ENCODE results near the gene SNTG2.

Gene SNTG2

DNA sequence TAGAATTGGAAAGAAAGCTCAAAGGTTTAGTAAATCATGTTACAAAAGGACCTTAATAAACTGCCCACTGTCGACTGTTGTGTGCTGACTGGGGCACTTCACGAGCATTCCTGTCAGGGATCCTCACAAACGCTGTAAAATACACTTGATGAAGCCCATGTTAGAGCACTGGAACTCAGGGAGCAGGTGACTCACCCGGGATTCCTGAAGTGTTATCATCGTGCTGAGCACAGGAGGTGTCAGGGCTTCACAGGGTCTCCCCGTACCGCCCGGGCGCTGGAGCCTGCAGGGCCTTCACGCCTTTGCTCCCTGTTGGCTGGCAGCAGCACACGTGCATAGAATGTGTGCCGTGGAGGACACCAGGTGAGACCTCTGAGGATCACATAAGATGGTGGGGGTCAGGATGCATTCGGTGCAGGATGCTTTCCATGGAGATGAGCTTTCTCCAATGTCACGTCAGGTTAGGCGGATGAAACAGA, 187.3 kb downstream of the SNTG2 start:
- no peak for DNase-seq

DNA sequence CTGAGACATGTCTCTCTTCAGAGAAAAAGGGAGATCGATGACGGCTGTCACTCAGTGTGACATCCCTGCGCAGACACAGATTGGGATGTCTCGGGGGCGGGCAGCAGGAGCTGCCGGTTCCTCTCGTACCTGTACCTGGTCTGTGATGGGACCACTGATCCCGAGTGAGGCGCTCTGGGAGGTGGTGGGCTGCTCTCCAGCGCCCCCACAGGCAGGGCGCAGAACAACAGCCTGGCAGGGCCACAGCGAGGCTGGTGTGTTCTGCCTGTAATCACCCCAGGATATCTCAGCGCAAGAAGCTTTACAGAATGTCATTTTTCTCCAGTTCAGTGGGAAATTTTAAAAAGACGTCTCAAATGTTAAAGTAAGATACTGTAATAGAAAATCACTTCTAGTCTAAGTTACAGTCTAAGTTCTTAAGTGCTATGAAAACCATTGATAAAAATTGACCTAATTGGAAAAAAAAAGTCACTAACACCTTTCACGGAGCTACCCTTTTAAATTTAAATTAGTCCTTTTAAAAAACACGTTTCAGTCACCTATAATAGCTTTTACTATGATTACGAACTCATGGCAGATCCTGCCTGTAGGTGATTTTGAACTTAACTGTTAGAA, 189.8 kb downstream of the SNTG2 start:
- no peak for DNase-seq

DNA sequence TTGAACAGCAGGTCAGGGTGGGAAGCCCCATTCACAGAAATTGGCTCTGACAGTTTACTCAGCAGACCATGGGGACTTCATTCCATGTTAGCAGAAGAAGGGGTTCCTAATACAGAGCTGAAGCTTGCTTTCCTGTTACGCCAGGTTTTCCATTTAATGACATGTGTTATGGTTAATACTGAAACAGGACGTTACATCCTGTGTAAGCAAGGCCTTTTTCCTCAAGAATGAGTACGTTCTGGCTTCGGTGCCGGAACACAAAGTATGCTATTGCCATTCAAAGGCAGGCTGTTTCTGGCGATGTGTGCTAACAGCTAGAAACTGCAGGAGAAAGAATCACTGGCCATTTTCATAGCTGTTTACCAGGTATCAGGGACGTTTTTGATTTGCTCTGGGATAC, 190.4 kb downstream of the SNTG2 start:
- DNase-seq = no peak

DNA sequence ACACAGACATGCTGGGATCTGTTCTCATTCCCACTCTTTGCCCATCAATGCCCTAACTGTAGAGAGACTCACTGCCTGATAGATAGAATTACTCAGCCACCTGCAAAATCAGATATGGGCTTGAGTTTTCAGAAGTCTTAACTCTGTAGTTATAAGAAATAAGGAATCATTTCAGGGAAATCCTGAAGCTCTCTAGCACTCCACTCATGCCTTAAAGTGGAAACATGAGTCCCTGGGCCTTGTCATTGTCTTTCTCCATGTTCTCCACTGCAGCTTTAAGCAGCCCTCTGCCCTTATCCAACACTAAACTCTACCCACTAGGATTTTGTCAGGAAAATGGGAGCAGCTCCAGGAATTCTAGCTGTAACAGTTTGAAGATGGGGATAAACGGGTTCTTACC, 192.5 kb downstream of the SNTG2 start:
- DNase-seq = no peak

DNA sequence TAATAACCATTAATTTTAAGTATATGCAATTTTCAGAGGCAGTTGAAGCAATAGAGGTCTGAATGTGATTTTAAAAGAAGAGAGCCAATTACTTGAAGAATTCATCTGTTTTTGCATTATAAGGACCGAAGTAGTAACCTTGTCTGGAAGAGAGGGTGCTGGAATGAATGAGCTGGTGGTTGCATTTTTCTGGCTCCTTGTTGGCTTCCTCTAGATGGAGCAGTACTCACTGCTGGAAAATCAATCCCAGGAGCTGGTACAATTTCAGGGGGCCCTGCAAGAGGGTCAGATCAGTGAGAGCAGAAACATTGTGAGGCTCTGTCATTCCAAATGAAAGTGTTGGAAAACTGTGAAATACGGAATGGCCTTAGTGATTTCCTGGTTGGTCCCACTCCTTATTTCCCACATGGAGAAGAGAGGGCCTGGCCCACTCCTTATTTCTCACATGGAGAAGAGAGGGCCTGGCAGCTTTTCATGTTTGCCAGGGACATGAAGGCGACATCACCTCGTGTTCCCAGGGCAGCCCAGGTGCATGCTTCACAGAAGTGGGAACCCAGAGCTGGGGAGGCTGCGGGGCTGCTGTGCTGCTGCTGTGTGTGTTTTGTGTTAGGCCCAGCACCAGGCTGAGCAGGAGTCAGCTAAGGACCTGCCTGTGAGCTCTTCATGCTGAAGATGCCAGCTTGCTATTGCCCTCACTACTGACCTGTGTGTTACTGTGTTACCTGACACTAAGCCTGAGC, 197.4 kb downstream of the SNTG2 start:
- no peak for DNase-seq

DNA sequence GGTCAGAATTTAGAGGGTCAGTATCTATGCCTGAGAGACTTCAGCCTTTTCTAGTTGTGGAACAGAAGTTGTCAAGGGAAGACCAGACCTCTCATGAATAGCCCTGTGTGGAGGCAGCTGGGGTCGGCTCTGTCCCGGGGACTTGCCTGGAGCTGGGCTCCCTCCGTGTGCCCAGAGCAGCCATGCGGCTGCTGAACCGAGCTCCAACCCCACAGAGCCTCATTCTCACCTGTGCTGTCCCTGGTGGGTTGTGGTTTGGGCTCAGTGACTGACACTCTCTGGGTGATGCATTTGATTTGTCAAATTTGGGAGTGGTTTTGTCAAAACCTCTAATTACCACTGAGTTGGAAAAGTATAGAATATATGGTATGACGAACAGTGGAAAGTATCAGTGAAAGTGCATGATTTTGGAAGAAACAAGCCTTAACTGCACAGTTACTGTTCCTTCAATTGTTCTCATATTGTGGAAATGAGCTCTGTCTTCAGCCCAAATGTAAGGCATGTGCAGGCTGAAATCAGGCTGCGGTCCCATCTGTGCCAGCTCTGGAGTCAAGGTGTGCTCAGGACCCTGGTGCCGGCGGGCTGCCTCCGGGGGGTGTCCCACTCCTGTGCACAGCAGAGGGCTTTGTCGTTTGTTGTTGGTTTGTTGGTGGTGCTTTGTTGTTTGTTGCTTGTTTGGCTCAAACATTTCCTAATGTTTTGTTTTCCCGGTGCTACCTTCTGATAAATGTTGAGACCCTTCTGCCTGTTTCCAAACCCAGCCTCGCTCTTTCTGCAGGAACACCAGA, 200.3 kb downstream of the SNTG2 start:
- DNase-seq = no peak

DNA sequence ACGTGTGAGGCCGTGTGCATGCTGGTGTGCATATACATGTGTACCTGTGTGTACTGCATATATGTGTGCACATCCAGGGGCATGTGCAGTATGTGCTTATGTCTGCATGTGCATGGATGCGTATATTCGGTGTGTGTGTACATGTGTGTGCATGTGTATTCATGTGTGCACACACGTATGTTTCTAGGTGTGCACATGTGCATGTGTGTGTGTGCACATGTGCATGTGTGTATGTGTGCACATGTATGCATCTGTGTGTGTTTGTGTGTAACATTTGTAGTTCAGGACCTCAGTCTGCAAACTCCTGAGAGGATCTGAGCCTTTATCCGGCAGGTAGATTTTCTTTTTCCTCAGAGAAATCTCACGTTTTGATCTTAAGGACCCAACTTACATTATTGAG, 201.7 kb downstream of the SNTG2 start:
- DNase-seq = no peak

DNA sequence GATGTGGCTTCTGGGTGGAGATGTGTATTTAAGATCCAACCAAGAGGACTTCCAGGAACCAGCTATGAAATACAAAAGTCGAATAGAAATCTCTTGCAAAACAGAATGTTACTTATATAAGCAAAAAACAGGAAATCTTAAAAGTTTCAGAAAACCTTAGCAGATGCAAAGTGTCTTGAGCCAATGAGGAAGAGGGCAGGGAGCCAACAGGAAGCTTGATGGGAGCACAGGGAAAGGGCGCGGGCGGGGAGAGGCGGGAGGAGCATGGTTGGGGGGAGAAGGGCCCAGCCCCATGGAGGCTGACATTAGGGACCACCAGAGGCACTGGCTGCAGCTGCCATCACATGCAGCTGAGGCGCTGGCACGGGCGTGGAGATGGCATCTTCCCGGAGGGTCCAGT, 203.3 kb downstream of the SNTG2 start:
- no peak for DNase-seq

DNA sequence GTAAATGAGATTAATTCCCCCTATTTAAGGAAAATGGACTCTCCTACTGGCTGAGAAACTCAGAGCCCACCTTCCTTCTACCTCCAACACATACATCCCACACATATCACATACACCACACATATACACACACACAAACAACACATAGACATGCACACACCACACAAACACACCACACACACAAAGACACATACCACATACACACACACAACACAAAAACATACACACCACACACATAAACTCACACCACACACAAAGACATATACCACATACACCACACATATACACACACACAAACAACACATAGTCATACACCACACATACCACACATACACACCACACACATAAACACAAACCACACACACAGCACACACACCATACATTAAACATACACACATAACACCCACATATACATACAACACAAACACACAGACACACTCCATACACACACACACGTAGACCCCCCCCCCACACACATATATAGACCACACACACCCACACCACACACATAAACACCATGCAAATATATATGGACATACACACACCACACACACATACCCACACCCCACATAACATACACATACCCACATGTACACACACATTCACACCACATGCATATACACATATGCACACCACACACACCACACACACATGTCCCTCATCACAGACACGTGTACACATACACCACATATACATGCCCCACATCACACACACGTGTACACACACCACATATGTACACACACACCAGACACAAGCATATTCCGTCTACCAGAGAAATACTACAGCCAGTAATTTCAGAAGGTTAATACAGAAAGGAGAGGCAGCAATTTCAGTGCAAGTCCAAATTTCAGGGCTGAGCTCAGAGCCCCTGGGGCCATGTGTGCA, 204.3 kb downstream of the SNTG2 start:
- no peak for DNase-seq

DNA sequence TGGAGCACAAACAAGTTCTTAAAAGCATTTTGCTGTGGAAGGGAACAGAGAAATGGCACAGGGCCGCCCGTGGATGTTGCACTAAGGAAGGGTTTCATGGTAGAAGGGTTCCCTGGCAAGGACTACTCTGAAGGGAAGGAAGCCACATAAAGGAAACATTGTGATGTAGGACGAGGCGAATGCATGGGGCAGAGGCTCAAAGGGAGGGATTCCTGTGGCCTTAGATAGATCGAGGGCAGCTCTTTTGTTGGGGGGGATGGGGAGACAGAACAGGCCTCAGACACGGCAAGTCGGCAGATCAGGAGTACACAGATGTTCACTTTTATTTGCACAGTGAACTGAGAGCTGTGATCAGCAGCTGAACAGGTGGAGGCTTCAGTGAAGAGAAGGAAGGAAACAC, 205.4 kb downstream of the SNTG2 start:
- DNase-seq = no peak

DNA sequence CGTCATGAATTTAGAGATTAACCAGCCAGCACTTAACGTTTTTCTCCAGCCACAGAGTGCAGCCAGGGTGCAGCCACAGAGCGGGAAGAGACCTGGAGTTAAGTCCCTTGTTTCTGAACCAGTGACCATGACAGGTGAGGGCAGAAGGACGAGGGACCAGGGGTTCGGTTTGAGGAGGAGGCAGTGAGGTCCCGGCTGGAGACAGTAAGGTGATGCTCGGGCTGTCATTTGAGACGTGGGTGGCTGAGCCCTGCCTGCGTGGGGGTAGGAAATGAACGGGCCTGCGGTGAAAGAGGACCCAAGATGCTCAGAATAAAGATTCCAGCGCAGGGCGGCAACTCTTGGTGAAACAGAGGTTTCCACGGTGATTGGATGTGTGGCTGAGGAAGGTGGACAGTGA, 205.9 kb downstream of the SNTG2 start:
- no peak for DNase-seq

DNA sequence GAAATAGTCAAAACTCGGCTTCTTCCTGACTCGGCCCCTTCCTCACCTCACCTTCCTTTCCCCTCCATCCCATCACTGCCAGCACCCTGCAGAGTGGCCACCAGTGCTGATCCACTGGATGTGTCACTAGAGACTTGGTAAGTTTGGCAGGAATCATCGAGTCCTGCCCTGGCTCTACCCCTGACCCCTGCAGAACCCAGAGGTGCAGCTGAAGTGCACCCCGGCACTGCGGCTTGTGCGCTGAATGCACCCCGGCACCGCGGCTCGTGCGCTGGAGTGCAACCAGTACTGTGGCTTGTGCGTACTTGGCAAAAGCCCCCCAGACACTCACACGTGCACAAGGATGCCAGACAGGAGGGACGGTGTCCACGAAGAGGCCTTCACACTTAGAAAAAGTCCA, 206.5 kb downstream of the SNTG2 start:
- DNase-seq = no peak

DNA sequence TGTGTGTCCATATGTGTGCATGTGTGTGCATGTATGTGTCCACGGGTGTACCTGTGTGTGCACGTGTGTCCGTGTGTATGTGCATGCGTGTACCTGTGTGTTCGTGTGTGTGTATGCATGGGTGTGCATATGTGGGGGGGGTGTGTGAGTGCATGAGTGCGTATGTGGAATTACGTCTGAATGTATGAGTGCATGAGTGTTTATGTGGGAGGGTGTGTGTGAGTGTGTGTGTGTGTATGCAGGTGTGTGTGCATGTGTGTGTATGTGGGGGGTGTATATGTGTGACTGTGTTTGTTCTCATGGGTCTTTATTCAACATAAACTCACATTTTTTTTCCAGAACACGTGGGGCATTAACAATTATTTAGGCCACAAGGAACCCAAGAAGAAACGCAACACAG, 208.4 kb downstream of the SNTG2 start:
- DNase-seq = no peak

DNA sequence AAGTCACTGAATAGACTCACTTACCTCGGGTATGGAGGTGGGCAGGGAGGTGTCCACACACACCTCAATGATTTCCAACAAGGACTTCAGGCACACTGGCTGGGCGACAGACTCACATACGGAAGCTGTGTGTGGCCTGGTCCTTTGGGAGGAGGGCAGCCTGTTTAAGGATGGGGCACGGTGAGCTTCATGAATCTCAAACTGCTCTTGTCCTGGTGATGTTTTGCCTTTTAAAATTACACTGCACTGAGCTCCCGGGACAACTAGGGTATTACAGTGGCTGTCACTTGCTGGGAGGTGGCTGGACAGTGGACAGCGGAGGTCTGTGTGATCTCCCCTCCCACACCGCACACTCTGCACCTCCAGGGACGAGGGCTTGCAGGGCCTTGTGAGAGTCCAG, 211.6 kb downstream of the SNTG2 start:
- no peak for DNase-seq

DNA sequence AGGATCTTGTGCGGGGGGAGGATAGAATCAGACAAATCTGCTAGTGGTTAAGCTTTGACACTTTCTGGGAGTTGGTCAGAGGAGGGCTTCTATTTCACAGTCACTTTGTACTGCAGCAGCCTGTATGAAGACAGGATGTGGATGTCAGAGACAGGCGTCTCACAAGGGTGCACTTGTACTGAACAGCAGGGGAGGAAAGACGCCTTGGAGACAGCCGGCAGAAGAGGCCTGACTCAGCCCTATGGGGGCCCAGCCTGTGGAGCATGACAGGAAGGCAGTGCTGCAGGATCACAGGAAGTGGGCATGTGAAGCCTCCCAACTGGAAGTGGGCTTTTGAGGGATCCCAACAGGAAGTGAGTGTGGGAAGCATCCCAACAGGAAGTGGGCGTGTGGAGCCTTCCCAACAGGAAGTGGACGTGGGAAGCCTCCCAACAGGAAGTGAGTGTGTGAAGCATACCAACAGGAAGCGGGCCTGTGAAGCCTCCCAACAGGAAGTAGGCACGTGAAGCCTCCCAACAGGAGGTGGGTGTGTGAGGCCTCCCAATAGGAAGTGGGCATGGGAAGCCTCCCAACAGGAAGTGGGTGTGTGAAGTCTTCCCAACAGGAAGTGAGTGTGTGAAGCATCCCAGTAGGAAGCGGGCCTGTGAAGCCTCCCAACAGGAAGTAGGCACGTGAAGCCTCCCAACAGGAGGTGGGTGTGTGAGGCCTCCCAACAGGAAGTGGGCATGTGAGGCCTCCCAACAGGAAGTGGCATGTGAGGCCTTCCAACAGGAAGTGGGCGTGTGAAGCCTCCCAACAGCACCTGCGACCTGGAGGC, 212.3 kb downstream of the SNTG2 start:
- no peak for DNase-seq

DNA sequence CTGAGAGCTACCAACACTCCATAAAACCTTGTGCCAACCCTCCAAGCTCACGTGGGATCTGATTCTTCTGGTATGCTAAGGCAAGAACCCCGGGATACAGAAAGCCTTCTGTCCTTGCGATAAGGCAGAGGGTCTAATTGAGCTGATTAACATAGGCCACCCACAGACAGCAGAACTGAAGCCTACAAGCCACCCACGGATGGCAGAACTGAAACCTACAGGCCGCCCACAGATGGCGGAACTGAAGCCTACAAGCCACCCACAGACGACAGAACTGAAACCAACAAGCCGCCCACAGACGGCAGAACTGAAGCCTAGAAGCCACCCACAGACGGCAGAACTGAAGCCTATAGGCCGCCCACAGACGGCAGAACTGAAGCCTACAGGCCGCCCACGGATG, 216.3 kb downstream of the SNTG2 start:
- DNase-seq = no peak

DNA sequence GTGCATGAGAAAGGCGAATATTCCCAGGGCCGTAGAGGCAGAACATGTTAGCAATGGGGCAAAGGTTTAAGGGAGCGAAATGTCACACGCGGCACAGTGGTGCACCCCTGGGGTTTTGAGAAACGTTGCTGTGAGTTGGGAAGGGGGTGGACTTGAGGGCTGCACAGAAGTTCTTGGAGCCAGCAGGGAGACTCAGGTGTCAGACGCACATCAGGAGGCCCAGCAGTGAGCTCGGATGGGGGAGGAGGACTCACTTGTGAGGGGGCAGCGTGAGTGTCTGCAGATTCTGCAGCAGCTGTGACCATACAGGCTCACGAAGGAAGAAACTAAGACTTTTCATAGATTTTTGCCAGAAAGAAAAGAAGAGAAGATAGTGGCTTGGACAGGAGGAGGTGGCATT, 218.2 kb downstream of the SNTG2 start:
- no peak for DNase-seq

DNA sequence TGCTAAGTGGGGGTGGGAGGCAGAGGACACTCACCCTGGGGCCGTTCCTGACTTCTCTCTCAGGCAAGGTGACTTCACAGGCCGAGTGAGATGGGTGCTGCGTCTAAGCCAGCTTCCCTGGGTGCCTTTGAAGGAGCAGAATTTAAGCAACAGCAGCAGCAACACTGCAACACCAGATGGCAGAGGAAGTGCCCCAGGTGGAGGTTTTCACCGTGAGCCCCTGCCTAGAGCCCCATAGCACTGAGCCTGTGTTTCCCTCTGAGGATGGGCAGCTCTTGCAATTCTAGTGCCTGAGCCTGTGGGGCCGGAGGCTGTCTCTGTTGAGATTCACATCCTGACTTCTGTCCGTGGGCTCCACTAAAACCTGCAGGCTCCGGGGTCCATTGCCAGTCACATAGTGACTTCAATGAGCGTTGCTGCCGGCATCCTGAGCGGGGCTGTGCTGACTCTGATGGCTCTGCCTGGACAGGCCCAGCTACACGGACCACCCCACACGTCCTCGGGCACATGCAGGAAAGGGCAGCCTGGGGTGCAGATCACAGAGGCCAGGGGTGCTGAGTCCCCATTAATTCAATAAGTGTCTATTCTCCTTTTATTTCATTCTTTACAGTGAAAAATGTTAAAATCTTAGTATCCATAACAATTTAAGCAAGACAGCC, 218.8 kb downstream of the SNTG2 start:
- DNase-seq = no peak

DNA sequence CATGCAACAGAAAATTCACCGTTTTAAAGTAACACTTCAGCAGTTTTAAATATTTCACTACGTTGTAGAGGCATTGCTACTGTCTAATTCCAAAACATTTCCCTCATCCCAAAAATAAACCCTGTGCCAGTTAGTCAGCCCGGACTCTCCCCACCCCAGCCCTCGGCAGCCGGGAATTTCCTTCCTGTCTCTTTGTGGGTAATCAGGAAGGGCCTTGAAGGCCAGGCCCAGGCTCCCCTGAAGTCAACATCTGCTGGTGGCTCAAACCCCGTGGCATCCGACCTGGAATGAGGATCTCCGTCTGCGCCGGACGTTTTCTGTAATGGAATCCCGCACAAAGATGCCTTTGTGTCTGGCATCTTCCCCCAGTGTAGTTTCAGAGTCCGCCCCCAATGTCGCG, 219.6 kb downstream of the SNTG2 start:
- no peak for DNase-seq

DNA sequence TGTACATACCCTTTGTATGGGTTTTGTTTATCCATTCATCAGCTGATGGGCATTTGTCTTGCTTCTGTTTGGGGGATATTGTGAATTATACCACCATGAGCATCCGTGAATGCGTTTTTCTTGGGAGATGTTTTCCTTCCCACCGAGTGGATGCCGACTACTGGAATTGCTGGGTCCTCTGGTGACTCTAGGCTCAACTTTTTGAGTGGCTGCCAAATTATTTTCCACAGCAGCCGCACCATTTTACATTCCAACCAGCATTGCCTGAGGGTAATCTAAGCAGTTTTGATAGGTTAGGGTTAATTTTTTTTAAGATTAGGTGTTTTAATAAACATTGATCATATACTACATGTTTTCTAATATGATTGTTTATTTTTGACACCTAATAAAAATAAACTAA, 220.1 kb downstream of the SNTG2 start:
- no peak for DNase-seq

All from anterior cingulate cortex (tissue), 58 donors.